HuH-7 (cell line): ENCODE results near the gene FEN1.
A peak's percentile ranks its signal among the peaks of the same experiment; 100 is the strongest.

Source experiments
- DNase-seq: peaks from one replicate; pipeline ENCODE4 v3.0.0; 2011; ENCODE audit warnings: low spot score

FEN1 gene, protein sequence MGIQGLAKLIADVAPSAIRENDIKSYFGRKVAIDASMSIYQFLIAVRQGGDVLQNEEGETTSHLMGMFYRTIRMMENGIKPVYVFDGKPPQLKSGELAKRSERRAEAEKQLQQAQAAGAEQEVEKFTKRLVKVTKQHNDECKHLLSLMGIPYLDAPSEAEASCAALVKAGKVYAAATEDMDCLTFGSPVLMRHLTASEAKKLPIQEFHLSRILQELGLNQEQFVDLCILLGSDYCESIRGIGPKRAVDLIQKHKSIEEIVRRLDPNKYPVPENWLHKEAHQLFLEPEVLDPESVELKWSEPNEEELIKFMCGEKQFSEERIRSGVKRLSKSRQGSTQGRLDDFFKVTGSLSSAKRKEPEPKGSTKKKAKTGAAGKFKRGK

DNA sequence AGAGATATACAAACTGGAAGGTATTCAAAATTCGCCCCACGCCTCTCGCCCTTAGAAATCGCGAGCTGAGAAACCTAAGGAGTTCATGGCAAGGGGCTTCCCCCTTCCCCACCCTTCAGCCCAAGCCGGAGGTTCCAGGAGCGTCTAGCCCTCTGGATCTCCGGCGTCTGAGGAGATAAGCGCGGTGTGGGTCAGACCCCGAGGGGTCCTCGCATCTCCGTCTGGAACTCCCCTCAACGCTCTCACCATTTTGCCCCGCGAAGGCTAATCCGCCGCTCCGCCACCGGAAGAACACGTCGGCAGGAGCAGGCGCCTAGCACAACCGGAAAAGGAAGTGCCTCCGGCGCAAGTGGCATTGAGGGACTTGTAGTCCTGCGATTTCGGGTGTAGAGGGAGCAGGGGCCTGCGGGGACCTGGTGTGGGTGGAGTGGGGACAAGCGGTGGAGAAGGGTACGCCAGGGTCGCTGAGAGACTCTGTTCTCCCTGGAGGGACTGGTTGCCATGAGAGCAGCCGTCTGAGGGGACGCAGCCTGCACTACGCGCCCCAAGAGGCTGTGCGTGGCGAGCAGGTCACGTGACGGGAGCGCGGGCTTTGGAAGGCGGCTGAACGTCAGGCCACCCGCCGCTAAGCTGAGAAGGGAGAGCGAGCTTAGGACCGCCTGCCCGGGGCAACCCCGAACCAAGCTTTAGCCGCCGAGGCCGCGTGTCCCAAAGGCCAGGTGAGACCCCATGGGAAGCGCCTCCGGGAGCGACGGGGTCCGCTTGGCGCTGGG is at the start of gene FEN1, which contains the start of gene TMEM258:
Gene FEN1, plus strand, starts transcription at position 602 of the 773 bp plus-strand sequence. CDS start 2,451 bp downstream, outside the sequence.
Gene TMEM258, minus strand, starts transcription at position 290 of the 773 bp plus-strand sequence. Its CDS starts 41 bp downstream, at position 249.
- peak; percentile 97 for DNase-seq

DNA sequence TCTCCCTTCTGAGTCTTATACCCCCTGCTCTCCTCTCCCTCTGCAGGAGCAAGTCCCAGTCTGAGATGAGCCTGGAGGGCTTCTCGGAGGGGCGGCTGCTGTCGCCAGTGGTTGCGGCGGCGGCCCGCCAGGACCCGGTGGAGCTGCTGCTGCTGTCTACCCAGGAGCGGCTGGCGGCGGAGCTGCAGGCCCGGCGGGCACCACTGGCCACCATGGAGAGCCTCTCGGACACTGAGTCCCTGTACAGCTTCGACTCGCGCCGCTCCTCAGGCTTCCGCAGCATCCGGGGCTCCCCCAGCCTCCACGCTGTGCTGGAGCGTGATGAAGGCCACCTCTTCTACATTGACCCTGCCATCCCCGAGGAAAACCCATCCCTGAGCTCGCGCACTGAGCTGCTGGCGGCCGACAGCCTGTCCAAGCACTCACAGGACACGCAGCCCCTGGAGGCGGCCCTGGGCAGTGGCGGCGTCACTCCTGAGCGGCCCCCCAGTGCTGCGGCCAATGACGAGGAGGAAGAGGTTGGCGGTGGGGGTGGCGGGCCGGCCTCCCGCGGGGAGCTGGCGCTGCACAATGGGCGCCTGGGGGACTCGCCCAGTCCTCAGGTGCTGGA is 49.1 kb upstream of the FEN1 start:
- no peak for DNase-seq

DNA sequence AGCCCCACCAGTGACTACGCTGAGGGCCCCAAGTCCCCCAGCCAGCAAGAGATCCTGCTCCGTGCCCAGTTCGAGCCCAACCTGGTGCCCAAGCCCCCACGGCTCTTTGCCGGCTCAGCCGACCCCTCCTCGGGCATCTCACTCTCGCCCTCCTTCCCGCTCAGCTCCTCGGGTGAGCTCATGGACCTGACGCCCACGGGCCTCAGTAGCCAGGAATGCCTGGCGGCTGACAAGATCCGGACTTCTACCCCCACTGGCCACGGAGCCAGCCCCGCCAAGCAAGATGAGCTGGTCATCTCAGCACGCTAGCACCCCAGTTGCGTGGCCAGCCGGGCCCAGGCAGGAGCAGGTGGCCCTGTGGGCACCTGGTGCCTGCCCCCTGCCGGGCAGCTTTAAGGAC is 48.5 kb upstream of the FEN1 start:
- no peak for DNase-seq

DNA sequence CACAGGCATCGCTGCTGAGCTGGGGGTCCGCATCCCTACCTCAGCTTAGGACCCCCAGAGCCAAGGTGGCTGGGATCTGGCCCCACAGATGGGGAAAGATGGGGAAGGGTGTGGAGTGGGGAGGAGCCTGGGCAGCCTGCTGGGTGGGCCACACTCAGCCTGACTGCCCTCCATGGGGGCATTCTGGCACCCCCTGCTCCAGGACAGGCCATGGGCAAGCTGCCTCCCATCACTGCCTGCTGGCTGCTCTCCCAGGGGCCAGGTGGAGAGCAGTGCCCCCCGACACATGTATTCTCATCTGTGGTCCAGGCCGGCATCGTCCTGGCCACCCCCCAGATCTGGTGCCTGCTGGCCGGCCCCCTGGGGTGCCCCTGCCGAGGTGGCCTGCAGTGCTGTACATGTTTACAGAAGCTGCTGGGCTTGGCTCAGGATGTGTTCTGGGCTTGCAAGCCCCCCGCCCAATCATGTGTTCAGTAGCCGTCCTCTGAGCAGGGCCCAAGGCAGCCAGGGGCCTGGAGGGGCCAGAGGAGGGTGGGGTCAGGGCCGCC is 48.0 kb upstream of the FEN1 start:
- no peak for DNase-seq

DNA sequence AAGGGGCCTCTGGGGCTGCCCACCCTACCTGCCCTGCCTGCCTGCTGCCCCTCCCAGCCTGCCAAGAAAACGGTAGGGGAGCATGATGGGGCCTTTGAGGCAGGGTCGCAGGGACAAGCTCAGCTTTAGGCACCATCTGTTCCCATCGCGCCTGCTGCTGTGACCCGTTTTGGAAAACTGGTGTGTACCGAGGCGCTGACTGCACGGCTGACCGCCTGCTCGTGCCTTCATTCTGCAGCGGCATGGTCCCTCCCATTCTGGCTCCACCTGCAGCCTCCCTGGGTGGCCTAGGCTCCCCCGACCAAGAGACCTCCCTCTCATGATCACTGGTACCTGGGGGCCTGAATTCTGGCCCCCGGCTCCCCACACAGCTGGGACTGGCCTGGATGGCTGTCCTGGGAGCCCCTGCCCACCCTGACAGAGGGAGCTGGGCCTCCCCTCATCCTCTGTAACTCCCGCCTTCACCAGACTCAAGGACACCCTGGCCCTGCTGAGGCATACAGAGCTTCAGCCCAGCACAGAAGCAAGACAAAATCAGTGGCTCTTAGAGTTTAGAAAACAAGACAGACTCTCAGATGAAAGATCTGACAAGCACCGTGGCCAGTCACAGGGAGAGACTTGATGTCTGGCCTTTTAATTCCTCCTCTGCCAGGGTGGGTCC is 46.8 kb upstream of the FEN1 start:
- DNase-seq, result no peak

DNA sequence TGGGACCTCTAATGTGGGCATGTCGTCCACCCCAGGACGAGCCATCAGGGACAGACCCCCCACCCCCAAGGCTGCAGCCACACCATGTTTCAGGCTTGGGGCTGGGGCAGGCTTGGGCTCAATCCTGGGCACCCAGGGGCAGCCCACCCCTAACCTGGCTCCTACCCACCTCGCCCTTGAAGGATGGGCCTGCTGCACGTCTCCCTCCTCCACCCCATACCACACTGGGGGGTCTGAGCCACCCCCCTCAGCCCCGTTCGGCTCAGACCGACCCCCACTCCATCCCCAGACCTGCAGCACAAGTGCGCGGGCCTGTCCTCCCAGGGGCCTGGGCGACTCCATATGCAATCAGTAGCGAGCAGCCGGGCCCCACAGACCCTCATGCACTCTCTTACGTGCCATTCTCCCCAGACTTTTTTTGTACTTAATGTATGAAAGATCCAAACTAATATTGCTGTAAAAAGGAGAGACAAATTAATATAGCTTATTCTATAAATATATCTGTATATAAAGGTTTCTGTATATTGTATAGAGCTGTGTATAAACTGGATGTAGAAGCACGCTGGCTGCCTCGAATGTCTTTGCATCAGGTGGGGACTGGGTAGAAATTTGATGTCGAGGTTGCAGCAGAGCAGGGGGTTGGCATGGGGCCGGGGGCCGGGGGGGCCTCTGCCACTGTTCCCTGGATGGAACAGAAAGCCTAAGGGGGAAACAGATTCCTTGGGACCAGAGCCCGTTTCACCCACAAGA is 46.1 kb upstream of the FEN1 start:
- no peak for DNase-seq

DNA sequence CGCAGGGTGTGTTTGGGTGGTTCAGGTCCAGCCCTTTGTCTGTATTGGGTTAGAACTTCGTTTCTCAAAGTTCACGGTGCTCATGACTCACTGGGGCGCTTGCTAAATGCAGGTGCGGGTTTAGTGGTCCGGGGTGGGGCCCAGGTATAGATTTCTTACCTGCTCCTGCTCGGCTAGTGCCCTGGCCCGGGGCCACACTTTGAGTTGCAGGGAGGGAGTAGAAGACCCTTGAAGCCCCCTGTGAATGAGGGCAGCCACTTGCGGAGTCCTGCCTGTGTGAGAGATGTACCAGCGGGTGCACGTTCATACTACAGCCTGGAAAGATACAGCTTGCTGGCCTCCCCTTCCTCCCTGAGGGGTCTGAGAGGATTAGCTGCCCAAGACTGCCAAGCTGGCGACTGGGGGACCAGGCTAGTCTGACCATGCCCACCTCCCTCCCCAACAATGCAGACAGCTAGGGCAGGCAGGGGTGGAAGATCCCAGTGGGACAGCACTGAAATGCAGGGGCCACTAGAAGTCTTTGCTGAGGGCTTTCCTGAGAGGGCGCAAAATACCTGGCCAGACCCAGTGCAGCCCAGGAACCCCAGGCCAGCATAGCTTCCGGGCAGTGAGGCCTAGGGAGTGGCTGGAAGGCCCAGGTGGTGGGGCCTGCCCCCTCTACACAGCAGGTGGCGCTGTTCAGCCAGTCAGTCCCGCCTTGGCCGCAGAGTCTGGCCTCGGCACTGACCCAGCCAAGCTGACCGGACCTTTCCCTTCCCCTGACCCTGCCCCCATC is 45.3 kb upstream of the FEN1 start:
- DNase-seq, result peak; percentile 99

DNA sequence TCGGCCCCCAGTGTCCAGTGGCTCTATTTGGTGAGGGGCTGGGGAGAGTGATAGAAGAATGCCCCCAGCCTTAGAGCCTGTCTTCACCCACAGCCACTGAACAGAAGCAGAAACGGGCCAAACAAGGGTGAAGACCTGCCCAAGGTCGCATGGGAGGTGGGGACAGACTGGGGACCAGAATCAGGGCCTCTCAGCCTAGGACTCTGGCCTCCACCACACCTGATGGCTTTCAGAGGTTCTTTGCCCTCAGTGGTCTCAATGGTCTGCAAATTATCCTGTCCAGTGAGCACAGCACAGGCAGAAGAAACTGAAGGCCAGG is 44.8 kb upstream of the FEN1 start:
- DNase-seq, result no peak

DNA sequence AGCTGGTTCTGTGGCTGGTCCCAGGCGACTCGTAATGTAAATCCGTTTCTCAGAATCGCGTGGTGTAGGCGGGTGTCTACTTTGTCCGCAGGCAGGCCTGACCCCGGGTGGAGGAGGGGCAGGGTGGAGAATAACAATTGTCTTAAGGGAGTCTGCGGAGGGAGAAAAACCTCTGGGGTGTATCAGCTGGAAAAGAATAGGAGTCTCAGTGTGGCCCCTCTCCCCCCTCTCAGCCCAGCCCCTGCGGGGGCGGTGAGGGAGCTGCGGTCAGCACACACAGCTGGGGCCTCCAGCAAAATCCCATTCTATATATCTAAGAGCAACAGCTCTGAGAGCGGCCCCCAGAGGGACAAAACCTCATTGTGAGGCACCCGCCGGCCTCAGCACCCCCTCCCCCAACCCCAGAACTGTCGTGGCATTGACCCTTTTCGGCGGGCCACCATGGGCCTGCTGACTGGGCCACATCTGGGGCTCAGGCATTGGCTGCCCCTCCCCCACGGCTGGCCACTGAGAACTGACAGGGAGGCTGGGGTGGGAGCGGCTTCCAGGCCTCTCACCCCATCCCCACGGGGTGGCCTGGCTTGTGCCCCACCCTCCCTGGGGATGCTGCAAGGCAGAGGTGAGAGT is 43.0 kb upstream of the FEN1 start:
- DNase-seq, result no peak

DNA sequence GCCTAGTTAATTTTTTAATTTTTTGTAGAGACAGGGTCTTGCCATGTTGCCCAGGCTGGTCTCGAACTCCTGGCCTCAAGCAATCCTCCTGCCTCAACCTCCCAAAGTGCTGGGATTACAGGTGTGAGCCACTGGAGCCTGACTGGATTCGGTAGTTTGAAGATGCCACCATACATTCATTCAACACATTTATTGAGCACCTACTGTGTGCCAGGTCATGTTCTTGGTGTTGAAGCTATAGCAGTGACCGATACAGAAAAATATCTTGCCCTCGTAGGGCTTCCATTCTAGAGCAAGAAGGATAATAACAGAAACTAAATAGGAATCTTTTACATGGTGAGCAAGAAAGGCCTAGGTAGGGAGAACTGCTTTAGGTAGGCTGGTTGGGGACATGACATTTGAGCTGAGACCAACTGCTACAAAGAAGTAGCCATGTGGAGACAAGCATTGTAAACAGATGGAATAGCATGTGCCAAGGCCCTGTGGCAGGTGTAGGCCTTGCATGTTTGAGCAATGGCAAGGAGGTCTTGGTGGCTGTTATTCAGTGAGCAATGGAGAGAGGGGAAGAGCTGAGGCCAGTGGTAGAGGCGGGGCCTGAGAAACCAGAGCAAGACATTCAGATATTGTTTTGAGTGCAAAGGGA is 42.0 kb upstream of the FEN1 start:
- no peak for DNase-seq

DNA sequence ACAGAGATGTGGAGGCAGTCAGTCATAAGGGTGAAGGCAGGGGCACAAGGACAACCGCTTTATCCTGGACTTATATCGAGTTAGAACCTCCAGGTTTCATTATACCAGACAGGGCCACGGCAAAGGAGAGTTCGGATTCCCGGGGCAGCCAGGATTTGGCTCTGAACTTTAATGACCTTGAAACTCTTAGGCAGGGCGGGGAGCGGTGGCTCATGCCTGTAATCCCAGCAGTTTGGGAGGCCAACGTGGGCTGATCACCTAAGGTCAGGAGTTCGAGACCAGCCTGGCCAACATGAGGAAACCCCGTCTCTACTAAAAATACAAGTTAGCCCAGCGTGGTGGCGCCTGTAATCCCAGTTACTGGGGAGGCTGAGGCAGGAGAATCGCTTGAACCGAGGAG is 41.3 kb upstream of the FEN1 start:
- no peak for DNase-seq

DNA sequence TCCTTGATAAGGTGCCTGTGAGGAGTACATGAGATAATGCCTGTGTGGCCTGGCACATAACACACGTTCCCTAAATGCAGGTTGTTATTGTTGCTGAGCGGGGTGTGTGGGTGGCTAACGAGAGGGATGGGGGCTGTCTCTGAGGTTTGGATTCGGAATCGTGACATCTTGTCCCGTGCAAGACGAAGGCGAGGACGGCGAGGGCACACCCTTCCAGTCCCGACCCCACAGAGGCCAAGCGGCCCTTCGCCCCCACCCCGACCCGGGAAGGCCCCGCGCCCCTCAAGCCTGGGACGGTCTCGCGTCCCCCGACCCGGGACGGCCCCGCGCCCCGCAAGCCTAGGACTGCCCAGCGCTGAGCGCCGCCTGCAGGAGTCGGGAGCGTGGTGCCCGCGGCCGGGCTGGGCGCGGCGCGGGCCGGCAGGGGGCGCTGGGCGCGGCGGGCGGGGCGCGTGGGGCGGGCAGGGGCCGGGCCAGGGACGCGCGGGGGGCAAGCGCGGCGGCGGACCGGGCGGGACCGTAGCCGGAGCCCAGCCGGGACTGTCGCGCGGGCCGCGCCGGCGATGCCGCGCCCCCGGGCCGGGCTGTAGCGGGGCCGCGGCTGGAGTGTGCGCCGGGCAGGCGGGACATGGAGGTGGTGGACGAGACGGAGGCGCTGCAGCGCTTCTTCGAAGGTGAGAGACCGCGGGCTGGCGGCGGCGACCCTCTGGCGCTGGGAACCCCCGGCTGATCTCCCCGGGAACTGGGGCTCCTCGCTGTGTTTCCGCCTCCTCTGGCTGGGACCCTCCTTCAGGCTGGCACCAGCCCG is 40.4 kb upstream of the FEN1 start, which contains the start of gene MYRF:
Gene MYRF, plus strand, starts transcription at position 520 of the 808 bp plus-strand sequence. Its CDS starts 109 bp downstream, at position 629.
- DNase-seq, result peak; percentile 95

DNA sequence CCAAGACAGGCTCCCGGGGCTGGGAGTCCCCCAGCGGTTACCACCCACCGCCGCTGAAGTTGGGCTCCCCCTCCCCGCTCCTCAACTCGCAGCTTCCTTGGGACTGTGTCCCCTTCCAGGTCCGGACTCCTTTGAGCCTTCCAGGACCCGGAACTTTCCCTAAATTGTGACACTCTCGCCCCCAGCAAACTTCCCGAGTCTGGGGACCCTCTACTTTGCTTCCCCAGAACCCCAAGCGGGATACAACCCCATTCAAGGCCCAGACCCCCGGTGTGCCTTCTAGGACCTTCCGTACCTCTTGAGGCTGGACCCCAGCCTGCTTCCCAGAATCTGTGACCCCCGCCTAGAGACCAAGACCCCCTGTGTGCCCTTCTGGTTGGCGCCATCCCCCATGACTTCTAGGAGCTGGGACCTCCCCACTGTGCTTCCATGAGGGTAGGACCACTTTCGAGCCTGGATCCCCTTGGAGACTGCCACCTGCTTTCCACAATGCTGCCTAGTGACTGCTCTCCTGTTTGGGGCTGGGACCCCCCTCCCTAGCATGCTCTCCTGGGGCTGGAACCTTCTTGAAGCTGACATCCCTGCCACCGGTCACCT is 39.7 kb upstream of the FEN1 start:
- no peak for DNase-seq

DNA sequence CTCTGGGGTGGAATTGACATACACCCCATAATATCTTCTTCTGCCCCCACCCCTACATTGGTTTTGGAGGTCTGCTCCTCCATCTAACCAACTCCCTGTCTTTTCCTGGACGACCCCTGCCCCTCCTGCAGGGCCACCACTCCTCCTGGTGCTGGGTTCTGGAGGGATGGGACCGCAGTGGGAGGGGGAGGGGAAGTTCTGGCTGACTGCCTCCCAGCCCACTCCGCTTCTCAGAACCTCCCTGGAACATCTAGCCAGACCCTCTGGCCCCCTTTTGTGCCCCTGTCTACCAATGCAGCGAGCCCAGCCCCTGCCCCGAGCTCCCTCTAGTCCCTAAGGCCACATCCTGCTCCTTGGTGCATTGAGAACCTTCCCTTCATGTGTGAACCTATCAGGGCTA is 39.0 kb upstream of the FEN1 start:
- no peak for DNase-seq

DNA sequence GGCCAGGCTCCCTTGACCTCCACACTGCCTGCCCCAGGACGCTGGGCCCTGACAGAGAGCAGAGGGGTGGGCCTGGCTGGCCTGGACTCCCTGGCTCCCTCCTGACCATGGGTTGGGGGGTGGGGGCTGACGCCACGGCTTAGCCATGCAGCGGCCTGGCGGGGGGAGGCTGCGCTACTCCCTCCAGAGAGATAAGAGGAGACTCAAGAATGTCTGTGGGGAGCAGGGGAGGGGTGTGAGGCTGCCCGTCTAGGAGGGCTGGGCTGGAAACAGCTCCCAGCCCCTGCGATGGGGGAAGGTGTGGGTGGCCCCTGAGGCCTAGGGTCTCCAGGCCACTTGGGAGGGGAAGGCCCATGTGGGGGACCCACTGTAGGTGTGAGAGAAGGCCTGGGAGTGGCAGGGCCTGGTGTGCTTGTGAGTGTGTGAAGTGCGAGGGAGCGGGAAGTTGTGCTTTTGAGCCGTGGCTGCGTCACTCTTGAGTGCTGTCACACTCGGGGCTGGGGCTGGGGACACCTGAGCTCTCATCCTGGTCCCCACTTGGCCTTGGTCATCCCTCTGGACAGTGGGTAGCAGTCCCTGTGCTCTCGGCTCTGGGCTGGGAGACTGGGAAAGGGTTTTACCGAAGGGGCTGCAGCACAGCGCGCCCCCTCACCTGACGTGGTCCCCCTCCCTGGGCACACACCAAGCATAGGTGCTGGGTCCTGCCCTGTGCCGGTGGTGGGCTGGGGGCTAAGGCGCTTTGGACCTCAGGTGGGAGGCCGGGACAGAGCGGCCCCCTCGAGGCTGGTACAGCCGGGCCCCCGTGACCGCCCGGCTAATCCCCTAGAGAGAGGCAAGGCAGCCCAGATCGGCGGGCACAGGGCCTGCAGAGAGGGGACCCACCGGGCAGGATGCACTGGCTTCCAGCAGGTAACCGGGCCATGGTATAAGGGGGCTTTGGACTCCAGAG is 37.9 kb upstream of the FEN1 start:
- no peak for DNase-seq

DNA sequence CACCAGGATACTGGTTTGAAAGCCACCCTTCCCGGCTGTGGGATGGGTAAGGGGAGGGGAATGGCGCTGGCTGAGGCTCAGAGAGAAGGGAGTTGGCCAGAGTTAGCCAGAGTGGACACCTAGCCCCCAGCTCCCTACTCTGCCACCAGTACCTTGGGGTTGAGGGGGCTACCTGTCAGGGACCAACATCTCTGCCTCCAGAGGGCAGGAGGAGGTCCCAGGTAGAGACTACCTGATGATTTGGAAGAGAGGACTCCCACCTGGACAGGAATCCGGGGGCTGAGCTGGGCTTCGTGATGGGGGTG is 36.6 kb upstream of the FEN1 start:
- no peak for DNase-seq
